Germinal center (tissue), 1 donor: ENCODE data around the gene ASCC1.
A peak's percentile ranks its signal among the peaks of the same experiment; 100 is the strongest.
"Not testable (repeated sequence)": the region's sequence is repeated elsewhere in the genome, so short reads cannot be mapped to it uniquely, and the experiment has no call there.

Experiments used
- DNase-seq: peaks from one replicate; pipeline ENCODE4 v3.0.0; 2012; ENCODE audit warnings: mixed read lengths, low spot score

ASCC1 gene

DNA sequence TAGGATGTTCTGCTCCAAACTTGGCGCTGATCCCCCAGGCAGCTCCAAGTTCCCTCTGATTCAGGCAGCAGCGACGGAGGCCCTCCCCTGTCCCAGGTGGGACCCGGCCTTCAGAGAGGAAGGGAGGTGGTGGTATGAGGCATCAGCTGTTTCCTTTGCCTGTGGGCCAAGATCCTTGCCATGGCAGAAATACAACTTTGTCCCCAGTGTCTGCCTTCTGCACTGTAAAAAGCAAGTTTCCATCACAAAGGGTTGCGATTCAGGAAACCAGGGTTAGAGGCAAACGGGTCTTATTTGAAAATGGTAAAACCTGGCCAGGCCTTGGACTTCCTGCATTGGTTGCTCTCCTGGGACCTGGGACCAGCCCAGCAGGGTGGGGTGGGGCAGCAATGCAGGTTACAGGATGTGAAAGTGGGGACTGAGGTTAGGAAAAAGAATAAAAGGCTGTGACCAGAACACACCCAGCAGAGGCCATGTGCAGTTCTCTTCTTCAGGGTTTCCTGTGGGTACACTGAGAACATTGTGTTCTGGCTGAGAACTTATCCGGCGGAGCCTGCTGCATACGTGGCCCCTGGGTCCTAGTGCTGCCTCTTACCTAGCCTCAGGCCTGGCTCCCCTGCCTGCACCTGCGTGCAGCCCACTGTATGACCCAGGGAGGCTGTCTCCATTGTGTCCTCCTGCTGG lies 32.5 kb upstream of the ASCC1 start:
- peak; percentile 89 for DNase-seq

DNA sequence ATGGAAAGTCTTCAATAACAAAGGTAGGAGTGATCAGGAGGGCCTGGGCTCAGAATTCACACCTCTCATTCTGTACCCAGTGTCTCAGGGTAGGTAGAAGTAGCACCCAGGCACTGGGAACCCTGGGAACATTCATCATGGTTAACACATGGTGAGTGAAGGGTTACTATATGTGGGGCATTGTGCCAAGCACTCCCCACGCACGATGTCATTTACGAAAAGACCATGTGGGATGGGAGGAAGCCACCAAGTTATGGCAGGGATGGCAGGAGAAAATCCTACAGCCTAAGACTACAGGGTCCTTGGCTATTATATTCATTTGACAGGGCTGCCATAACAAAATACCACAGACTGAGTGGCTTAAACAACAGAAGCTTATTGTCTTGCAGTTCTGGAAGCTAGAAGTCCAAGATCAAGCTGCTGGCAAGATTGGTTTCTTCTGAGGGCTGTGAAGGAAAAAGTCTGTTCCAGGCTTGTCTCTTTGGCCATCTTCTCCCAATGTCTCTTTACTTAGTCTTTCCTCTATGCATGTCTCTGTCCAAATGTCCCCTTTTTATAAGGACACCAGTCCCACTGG lies 30.0 kb upstream of the ASCC1 start:
- DNase-seq = no peak

DNA sequence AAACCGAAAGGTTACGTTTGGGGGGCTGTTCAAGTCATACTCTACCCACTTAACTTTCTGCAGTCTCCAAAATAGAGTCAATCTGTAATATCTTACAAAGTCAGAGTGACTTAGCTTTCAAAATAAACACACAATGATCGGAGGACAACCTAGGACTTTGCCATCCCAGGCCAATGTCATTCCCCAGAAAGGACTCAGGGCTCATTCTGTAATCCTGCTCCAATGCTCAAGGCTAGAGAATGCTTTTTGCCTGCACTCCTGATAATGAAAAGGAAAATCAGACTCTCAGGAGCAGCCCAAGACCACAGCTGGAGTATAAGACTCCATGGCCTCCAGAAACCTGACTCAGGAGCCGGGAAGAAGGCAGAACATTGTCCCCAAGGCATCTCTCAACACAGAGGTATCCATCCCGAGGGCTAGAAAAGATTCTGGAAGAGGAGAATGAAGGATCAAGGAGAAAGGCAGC lies 28.5 kb upstream of the ASCC1 start:
- no peak for DNase-seq

DNA sequence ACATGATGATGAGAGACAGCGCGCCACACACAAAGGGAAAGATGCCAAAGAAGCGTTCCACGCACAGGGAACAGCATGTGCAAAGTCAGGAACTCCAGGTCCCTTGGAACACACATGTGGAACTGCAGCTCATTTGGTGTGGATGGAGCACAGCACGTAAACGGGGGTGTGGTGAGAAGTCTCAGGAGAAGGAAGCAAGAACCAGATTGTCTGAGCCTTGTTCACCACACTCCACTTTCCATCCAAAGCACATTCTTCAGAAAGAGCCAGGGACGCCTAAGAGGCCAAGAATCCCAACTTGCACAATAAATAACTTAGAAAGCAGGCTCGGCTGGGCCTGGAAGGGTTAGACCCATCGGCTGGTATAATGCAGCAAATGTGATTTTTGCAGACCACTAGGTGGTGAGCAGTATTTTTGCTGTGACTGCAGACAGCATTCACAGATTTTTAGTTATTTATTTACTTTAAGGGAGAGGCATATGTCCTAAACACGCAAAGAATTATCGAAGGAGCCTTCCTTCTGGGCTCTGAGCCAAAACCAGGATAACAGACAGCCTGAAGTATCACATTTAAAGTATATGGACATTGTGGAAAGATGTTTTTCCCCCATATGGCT lies 27.9 kb upstream of the ASCC1 start:
- no peak for DNase-seq

DNA sequence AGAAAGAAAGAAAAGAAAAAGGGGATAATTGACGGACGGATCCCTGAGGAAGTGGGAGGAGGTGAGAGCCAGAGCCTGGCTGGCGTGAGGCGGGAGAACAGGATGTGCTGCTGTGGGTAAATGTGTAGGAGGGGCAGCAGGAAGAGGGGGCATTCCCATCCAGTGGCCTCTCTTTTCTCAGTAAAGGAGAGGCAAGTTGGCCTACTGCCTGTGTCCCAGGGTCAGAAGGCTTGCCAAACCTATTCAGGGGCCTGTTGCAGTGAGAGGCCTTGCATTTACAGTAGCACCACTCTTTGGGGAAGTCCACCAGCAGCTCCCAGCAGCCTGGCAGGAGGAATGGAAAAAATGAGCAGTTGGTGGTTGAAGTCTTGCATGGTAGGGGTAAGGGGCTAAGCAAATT lies 26.6 kb upstream of the ASCC1 start:
- DNase-seq = no peak

DNA sequence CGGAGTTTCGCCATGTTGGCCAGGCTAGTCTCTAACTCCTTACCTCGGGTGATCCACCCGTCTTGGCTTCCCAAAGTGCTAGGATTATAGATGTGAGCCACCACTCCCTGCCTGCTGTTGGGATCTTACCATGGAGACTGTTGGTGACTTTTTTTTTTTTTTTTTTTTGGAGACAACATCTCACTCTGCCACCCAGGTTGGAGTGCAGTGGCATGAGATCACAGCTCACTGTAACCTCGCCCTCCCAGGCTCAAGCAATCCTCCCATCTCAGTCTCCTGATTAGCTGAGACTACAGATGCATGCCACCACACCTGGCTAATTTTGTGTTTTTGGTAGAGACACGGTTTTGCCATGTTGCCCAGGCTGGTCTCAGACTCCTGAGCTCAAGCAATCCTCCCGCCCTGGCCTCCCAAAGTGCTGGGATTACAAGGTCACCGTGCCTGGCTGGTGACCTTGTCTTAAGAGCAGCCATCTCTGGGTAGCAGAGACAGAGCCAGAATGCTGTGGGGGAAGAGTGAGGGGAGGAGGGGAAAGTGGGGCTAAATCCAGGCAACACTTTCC lies 25.7 kb upstream of the ASCC1 start:
- DNase-seq = no peak

DNA sequence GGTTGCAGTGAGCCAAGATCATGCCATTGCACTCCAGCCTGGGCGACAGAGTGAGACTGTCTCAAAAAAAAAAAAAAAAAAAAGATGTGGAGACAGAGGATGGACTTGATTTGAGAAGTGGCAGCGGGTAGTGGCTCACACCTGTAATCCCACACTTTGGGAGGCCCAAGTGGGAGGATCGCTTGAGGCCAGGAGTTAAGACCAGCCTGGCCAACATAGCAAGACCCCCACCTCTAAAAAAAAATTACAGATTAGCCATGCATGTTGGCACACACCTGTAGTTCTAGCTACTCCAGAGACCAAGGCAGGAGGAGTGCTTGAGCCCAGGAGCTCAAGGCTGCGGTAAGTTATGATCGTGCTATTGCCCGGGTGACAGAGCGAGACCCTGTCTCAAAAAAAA lies 24.3 kb upstream of the ASCC1 start:
- DNase-seq = no peak

DNA sequence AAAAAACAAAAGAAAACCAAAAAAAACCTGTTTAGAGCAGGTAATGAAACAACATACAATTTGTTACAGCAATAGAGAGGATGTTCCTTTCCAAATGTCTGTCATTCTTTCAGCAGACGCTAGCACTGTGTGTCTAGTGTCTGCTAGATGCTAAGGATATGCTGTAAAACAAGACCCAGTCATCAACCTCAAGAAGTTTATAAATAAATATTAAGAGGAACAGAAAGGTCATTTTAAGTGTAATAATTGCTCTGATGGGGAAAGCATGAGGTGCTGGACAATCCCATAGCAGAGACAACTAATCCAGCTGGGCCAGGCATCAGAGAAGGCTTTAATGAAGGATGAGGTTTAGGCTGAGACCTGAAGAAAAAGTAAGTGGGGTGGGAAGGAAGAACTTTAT lies 23.3 kb upstream of the ASCC1 start:
- DNase-seq = no peak

DNA sequence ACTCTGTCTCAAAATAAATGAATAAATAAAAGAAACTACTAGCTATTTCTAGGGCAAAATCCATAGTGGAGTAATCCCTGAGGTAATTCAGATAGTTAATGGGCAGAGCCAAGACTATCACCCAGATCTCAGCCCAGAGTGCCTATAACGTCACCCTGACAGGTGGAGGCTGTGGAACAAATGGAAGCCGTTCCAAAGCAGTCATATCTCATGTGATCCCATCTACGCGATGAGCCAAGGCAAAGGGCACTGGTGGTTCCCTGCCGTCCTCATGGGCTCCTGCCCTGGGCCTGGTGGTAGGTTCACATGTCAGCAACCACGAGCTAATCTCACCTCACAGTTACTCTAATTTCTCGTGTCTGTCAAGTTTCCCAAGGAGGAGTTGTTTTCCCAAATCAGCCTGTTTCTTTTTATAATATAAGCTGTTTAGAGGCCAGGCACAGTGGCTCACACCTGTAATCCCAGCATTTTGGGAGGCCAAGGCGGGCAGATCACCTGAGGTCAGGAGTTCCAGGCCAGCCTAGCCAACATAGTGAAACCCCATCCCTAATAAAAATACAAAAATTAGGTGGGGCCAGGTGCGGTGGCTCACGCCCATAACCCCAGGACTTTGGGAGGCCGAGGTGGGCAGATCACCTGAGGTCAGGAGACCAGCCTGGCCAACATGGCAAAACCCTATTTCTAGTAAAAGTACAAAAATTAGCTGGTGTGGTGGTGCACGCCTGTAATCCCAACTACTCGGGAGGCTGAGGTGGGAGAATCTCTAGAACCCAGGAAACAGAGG lies 22.5 kb upstream of the ASCC1 start:
- no peak for DNase-seq

DNA sequence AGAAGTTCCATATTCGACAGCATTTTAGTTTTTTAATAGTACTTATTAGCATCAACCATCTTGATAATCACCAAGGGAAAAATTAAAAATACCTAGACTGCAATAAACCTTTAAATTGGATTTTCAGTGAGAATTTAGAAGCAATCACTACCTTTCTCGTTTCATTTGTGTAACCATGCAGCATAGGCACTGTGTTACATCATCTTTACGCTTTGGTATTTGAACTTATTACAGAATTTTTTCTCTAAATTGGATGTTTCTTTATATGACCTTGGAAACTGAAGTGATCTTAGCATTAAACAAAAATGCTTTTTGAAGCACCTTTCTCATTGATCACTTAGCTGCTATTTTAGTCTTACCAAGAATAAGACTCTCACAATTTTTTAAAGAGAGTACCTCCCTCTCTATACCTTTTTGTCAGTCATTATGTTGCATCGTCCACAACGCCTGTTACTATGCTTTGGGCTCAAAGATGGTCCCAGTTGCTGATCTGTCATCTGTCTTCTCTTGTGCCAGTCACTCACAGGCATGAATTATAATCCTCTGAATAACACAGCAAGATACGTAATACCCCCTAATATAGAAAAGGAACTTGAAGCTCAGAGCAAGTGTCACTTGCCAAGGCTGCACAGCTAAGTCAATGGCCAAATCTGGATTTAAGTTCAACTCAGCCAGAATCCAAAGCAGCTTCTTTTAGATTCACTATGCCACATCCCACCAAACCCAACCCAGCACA lies 19.6 kb upstream of the ASCC1 start:
- no peak for DNase-seq

DNA sequence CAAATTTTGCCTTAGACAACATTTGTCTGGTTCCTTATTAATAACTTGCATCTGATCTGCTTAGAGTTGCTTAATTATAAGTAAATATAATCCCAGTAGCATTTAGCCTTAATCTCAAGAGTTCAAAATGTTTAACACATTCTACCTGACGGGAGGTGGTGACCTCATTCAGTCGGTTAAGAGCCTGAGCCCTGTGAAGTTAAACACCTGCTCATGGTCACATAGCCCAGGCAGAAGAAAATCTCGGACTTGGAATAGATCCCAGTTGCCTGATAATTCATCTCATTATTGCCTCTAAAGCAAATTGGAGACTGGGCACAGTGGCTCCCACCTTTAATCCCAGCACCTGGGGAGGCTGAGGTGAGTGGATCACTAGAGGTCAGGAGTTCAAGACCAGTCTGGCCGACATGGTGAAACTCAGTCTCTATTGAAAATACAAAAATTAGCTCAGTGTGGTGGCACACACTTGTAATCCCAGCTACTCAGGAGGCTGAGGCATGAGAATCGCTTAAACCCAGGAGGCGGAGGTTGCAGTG lies 18.6 kb upstream of the ASCC1 start:
- no peak for DNase-seq

DNA sequence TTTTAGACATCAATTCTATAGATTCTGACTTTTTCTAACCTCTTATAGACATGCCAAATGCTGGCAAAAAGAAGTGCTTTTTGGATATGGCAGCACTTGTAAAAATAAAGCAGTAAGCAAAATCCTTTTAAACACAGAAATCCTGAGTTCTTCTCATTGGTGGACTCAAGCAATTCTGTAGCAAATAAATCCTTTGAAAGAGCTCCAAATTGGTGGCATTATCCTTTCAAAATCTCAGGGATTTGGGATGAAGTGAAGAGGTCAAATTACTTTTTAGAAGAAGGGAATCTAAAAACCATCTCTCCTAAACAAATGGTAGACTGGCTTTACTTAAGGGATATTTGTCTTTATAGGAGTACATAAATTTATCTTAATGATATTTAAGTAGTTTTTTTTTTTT lies 17.5 kb upstream of the ASCC1 start:
- no peak for DNase-seq

DNA sequence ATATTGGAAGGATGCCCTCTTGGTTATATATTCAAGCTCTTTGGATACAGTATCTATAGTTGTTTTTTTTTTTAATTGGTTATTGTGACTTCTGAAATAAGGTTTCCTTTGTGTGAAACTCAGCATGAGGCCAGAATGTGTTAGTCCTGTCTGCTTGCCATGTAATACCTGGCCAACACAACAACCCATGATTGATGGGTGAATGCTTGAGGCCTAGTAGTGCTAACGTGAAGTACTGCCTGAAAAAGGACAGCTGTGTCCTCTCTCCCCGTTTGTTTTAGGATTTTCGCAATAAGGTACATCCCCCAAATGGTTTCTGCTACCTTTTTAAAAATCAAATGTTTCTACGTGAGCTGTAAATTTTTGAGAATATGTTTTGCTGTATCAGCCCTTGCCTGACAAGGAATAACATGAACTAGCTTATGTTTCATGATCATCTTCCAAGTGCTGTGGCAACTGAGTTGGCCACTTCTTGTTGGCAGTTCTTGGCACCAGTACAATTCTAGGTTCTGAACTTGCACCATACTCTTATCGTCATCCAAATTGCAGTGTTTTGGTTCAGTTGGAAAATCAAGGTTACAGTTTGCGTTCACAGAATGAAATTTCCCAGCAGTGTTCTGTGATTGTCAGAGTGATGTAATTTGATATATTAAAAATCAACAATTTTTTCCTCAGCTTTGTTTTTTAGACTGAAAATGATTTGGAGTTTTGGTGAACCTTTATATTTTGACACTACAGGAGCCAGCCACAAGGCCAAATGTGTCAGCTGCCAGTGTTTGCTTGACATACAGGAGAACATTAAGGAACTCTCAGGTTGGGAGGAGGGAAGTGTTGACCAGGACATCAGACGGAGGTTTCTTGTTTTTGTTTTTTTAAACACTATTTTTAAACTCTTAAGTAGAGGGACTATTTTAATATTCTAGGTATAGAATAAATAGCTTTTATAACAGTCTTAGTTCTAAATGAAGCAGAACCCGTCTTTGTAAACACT lies 13.5 kb upstream of the ASCC1 start:
- no peak for DNase-seq

DNA sequence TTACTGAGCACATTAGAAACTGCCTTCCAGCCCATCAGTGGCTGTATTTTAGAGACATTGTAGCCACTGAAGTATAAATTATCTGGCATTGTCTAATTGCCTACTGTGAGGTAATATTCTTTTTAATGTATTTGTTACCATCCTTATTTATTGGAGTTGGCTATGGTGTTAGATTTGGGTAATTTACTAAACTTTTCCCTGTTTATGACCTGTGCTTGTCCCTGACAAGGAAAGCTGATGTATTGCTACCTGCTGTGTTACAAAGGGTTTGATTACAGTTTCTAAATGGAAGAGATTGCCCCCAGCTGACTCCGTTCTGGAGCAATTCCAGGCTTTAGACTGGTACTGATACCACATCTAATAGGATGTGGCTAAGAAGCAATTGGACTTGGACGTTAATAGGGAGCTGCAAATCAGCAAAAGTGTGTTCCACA lies 12.3 kb upstream of the ASCC1 start:
- DNase-seq = no peak

DNA sequence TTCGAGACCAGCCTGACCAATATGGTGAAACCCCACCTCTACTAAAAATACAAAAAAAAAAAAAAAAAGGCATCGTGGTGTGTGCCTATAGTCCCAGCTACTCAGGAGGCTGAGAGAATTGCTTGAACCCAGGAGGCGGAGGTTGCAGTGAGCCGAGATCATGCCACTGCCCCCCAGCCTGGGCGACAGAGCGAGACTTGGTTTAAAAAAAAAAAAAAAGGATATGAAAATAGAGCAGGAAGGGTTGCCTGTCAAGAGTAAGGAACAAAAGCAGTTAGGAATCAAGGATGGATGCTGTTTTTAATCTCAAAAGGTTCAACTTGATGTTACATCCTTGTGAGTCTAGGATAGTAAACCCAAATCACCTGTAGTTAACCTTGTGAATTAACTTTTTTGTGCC lies 11.8 kb upstream of the ASCC1 start:
- DNase-seq = no peak

DNA sequence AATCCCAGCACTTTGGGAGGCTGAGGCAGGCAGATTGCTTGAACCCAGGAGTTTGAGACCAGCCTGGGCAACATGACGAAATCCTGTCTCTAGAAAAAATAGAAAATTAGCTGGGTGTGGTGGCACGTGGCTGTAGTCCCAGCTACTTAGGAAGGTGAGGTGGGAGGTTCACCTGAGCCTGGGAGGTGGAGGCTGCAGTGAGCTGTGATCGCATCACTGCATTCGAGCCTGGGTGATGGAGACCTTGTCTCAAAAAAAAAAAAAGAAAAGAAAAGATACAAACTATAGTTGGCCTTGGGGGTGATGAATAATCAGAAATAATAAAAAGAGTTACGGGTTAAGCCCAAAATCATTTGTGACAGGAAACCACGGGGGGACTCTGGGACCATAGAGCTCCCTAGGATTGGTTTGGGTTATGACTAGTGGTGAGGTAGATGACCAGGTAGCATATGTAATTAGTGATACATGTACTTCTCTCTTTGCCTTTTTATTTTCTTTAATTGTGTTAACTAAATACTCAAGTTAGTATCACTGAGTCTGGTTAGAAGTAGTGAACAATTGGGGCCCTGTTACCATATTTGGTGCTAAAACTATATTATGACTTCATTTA lies 10.4 kb upstream of the ASCC1 start:
- no peak for DNase-seq

DNA sequence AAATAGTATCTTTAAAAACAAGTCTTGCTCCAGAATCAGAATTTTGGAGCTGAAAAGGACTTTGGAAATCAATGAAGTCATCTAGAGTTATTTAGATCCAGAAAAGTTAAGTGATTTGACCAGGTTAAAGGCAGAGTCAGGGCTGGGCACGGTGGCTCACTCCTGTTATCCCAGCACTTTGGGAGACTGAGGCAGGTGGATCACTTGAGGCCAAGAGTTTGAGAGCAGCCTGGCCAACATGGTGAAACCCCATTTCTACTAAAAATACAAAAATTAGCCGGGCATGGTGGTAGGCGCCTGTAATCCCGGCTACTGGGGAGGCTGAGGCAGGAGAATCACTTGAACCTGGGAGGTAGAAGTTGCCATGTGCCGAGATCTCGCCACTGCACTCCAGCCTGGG lies 8.1 kb upstream of the ASCC1 start:
- not testable (repeated sequence) for DNase-seq

DNA sequence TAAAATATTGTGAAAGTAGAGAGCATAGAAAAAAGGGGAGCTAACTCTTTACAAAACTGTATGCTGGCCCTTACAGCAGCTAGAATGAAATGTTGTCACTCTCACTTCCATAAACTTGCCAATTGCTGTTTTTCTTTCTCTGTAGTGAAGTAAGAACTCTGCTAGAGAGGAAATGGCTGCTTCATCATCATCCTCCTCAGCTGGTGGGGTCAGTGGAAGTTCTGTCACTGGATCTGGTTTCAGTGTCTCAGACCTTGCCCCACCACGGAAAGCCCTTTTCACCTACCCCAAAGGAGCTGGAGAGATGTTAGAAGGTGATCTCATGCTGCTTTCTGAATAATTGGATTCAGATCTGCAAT lies 7.6 kb upstream of the ASCC1 start:
- DNase-seq = no peak

DNA sequence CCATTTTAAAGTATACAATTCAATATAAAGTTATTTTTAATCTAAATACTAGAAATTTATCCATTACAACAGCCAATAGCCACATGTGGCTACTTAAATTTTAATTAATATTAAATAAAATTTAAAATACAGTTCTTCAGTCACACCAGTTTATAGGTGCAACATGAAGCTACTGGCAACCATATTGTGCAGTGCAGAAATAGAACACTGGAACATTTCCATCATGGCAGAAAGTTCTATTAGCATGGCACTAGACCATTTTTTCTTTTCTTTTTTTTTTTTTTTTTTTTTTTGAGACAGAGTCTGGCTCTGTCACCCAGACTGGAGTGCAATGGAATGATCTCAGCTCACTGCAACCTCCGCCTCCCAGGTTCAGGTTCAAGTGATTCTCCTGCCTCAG lies 5.2 kb upstream of the ASCC1 start:
- DNase-seq = no peak

DNA sequence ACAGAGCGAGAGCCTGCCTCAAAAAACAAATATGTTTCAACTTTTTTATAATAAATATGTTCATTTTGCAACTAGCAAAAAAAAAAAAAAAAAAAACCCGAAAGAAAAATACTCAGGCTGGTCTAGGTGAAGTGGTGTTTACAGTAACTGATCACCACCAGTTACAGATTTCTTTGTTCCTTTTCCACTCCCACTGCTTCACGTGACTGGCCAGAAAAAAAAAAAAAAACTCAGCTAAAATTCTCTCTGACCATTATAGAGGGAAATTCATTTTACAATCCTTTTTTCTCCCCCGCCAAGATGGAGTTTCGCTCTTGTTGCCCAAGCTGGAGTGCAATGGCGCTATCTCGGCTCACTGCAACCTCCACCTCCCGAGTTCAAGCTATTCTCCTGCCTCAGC lies 4.6 kb upstream of the ASCC1 start:
- DNase-seq = no peak
